SH-SY5Y (cell line): ENCODE measurements around the gene HIGD1C.

ENCODE experiments used
- GATA2 ChIP-seq: IDR thresholded peaks from 2 replicates; pipeline ENCODE4 v1.6.1; 2011; ENCODE audit warnings: mild to moderate bottlenecking, low read depth, low read length
- GATA3 ChIP-seq: IDR thresholded peaks from 2 replicates; pipeline ENCODE4 v1.6.1; 2011; ENCODE audit warnings: low read depth, mild to moderate bottlenecking, low read length, moderate library complexity

DNA sequence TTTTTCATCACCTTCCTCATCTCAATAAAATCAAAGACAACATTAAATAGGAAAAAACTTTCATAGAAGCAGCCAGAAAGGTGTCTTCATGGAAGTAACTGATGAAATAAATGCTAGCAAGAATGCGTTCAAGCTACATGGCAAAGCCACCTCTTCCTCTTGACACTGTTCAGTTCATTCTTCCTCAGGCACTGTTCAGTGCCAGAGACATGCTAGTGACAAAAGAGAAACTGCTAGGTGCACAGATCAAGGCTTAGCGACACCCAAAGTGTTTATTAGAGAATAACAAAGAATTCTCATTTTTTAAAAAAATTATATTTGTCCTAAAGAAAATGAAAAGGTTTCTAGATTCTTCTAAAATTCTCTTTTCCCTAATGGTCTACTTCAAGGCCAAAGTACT is 66.6 kb downstream of the HIGD1C start:
- no peak for TF ChIP-seq GATA2
- no peak for TF ChIP-seq GATA3
